Activated CD4-positive, alpha-beta T cell treated with anti-CD3 and anti-CD28 coated beads, Interleukin-2, amount 50 U/mL, for 4 hours (primary cell): ENCODE measurements around the gene ABCA8.
"Not testable (repeated sequence)": the region's sequence is repeated elsewhere in the genome, so short reads cannot be mapped to it uniquely, and the experiment has no call there.

Experiments used
- DNase-seq, 2 experiments: peaks; one replicate each; pipeline ENCODE4 v3.0.0-alpha.2; 2020

Gene ABCA8

GRCh38 chr17:68955181-68955841, at the start of gene ABCA8:
Gene ABCA8 (minus strand): TSS chr17:68955392. CDS start chr17:68942034, 13,358 bp downstream.
- DNase-seq, result no peak

- DNase-seq, result not testable (repeated sequence)
Measured at GRCh38 chr17:69004759-69005158, 49.6 kb upstream of the ABCA8 start.

GRCh38 chr17:68999743-69000142, 44.6 kb upstream of the ABCA8 start:
- not testable (repeated sequence) for DNase-seq

GRCh38 chr17:68993112-68993511, 37.9 kb upstream of the ABCA8 start:
- no peak for DNase-seq

GRCh38 chr17:68987966-68988365, 32.8 kb upstream of the ABCA8 start:
- DNase-seq, result no peak

GRCh38 chr17:68981288-68981687, 26.1 kb upstream of the ABCA8 start:
- DNase-seq, result no peak

GRCh38 chr17:68973098-68973846, 18.1 kb upstream of the ABCA8 start:
- DNase-seq, result no peak

GRCh38 chr17:68972119-68972704, 17.0 kb upstream of the ABCA8 start:
- no peak for DNase-seq

GRCh38 chr17:68969101-68969500, 13.9 kb upstream of the ABCA8 start:
- DNase-seq, result no peak

GRCh38 chr17:68963958-68964357, 8.8 kb upstream of the ABCA8 start:
- no peak for DNase-seq

GRCh38 chr17:68961214-68961882, 6.2 kb upstream of the ABCA8 start:
- no peak for DNase-seq

GRCh38 chr17:68959117-68959516, 3.9 kb upstream of the ABCA8 start:
- DNase-seq, result not testable (repeated sequence)

- no peak for DNase-seq
Measured at GRCh38 chr17:68957944-68958343, 2.8 kb upstream of the ABCA8 start.

- DNase-seq, result no peak
Measured at GRCh38 chr17:68954146-68954896, 871 bp downstream of the ABCA8 start.

- DNase-seq, result no peak
Measured at GRCh38 chr17:68953340-68953997, 1.7 kb downstream of the ABCA8 start.

GRCh38 chr17:68950725-68951124, 4.5 kb downstream of the ABCA8 start:
- DNase-seq, result no peak

GRCh38 chr17:68947868-68948267, 7.3 kb downstream of the ABCA8 start:
- not testable (repeated sequence) for DNase-seq

- DNase-seq, result no peak
Measured at GRCh38 chr17:68944435-68945035, 10.7 kb downstream of the ABCA8 start.

GRCh38 chr17:68943812-68944182, 11.4 kb downstream of the ABCA8 start:
- DNase-seq, result not testable (repeated sequence)

- DNase-seq, result no peak
Measured at GRCh38 chr17:68943123-68943811, 11.9 kb downstream of the ABCA8 start.

- DNase-seq, result no peak
Measured at GRCh38 chr17:68942389-68942788, 12.8 kb downstream of the ABCA8 start.
